Dermis microvascular lymphatic vessel endothelial cell (primary cell): ENCODE measurements around the gene FGF8. TPM values are rescaled to one million over a fixed set of nuclear protein-coding genes. Genes with fewer than 3 reads are reported as not detected.

Source experiments
- DNase-seq, 2 donors: peaks; one replicate each; pipeline versions ENCODE4 v3.0.0 to v3.0.0-alpha.2; 2010; ENCODE audit warnings: low read depth in 2 of 2
- total RNA-seq: library from RNA; depleted of rRNA; stranded (reverse); fragments of >200 nt; gene quantifications from 2 replicates; pipeline ENCODE4 v1.2.1, GENCODE V29; 2014

Gene FGF8
- total RNA-seq, 1 donor from 2014 or later = not detected

DNA sequence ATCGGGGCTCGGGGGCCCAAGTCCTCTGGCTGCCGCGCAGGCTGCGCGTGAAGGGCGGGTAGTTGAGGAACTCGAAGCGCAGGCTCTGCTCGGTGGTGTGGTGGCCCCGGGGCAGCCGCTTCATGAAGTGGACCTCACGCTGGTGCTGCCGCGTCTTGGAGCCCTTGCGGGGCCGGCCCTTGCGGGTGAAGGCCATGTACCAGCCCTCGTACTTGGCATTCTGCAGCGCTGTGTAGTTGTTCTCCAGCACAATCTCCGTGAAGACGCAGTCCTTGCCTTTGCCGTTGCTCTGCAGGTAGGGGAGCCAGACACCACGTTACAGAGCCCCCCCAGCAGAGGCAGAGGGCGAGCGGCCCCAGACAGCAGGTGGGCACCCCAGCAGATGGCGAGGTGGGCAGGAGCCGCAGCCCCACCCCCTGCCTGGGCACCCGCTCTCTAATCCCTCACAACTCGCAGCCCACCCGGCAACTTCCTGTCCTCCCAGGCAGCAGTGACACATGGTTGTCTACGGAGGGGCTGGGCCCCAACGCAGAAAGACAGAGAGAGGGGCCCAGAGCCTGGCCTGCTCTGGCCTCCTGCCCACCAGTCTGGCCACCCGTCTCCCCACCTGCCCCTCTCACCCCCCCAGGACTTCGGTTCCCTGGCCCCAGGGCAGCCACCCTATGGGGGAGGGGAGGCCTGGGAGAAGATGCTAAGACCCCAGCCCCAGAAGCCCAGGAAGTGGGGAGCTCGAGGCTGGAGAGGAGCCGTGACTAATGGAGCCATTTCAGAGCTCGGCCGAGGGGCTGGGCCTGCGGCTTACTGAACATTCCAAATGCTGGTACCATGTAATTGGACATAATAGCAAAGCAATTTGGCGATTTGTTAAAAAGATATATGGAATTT is 5.3 kb downstream of the FGF8 start:
- DNase-seq = no peak

DNA sequence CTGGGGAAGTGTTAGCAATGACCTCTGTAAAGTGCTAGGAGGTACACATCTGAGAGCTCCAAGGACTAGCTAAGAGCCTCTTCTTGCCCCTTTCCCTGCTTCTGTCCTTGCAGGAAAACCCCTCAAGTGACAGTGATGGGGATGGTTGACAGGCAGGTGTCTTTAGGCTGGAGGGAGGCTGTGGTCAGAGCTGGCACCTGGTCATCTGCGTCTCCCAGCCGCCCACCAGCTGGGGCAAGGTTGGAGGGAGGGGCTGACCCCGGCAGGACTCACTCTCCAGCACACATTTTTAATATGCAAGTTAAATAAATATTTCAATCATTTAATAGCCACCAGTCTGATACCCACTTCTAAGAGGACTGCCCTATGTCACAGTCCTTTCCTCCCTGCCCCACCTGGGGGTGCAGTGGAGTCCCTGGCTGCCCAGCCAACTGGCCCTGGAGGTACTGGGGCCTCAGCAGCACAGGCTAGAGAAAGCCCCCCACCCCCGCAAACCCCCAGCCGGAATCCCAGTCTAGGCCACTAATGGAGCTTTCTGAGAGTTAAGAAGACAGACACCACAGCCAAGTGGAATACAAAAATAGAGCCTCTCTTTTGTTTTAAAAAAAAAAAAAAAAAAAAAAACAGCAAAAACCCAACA is 6.3 kb downstream of the FGF8 start:
- no peak for DNase-seq

DNA sequence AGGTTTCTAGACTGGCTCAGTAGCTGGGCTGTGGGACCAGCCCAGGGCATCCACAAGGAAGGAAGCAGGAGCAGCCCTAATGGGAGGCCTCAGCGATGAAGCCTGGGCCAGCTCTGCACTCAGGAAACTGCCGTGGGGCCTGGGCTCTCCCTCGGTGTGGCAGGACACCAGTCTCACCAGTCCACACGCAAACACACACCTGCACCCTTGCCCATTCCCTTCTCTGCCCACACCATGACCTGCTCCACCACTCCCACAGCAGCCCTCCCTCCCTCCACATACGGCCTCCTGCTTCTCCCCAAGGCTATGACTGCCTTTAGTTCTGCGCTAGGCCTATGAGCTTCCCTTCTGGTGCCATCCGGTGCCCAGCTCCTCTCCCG is 7.1 kb downstream of the FGF8 start:
- no peak for DNase-seq

- no peak for DNase-seq
Measured at GRCh38 chr10:101767966-101768790, 7.7 kb downstream of the FGF8 start.

DNA sequence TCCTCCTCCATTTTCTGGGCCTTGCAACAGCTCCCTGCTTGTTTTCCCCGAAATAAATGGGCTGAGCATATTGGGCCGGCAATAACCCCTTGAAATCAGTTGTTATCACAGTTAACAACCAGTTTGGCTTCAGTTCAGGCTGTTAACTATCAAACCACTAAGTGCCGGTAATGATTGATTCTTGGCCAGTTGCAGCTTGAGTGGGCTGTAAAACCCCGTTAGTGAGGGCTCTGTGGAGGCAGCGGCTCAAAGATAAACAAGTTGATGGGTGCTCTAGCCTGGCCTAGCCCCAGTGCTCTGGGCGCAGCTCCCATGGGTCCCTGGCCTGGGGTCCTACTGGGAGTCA is 8.3 kb downstream of the FGF8 start:
- no peak for DNase-seq

GRCh38 chr10:101766753-101767599 is 8.9 kb downstream of the FGF8 start:
- DNase-seq = no peak

DNA sequence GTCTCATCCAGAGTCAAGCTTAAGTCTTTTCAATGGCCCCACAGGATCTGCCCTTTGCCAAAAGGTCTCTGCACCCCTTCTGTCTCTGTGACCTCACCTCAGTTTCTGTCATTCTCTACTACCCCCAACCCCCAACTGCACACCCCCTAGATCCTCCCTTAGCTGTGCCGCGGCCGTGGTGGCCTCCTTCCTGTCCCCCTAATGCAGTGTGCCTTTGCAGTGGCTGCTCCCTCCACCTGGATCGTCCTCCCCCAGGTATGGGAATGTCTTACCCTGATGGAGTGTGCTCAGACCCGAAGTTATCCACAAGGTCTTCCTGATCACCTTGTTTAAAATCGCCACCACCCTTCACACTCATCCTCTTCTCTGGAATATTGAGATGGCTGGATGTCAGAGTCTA is 9.6 kb downstream of the FGF8 start:
- no peak for DNase-seq

- no peak for DNase-seq
Measured at GRCh38 chr10:101763141-101763846, 12.6 kb downstream of the FGF8 start.

- DNase-seq = no peak
Measured at GRCh38 chr10:101762736-101763135, 13.2 kb downstream of the FGF8 start.

GRCh38 chr10:101761226-101761625 is 14.7 kb downstream of the FGF8 start:
- DNase-seq = no peak

DNA sequence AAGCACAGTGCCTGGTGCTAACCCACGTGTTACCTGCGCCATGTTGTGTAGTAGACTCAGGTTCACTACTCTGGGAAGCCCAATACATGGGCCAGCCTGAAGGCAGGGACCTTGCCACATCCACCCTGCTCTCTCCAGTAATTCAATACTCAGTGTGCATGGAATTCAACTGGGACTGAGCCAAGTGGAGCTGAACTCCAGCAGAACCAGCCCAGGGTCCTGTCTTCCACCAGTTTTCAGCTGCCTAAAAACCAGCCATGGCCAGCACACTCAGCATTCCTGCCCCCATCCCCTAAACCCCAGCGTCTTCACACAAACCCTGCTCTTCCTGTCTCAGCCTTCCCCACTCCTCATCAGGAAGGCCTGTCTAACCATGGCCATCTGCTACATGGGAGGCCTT is 15.4 kb downstream of the FGF8 start:
- DNase-seq = no peak

GRCh38 chr10:101759309-101760247 is 16.3 kb downstream of the FGF8 start:
- no peak for DNase-seq

GRCh38 chr10:101758858-101759257 is 17.1 kb downstream of the FGF8 start:
- no peak for DNase-seq

GRCh38 chr10:101752241-101752640 is 23.7 kb downstream of the FGF8 start:
- no peak for DNase-seq

GRCh38 chr10:101749047-101750016 is 26.6 kb downstream of the FGF8 start:
- DNase-seq = no peak

DNA sequence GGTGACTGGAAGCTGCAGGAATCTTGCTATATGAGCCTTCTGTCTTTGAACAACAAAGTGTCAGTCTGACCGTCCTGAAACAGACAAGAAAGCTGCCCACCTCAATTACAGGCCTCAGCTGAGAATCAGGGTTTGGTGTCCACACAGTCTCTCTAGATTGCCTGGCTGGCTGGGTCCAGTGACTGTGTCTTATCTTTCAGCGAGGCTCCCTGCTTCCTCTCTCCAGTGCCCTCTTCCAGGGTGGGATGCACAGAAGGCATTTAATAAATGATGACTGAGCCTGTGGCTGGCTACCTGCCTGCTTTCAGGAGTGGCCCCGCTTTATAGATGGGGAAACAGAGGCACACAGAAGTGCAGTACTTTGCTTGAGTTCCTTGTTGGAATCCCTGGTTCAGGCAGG is 27.4 kb downstream of the FGF8 start:
- DNase-seq = no peak

- no peak for DNase-seq
Measured at GRCh38 chr10:101745074-101745696, 30.7 kb downstream of the FGF8 start.

DNA sequence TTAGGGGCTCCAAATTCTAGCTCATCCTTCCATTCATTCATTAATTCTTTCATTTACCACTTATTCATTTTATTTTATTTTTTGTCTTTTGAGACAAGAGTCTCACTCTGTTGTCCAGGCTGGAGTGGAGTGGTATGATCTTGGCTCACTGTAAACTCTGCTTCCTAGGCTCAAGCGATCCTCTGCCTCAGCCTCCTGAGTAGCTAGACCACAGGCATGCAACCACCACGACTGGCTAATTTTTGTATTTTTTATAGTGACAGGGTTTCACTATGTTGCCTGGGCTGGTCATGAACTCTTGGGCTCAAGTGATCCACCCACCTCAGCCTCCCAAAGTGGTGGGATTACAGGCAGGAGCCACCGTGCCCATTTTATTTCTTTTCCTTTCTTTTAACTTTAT is 31.6 kb downstream of the FGF8 start:
- no peak for DNase-seq
